DND-41 (cell line): ENCODE measurements around the gene PSMC3IP.

Experiments used
- ATAC-seq: fragments of 200-7000 bp; cut with Tn5 transposase; 3 replicates; pipeline ENCODE4 v1.9.1; 2021; ENCODE audit warnings: low read depth; ENCODE audit not compliant: insufficient read depth
- DNase-seq: peaks from one replicate; pipeline ENCODE4 v3.0.0-alpha.2; 2020
- H2AFZ ChIP-seq: 2 replicates; pipeline ENCODE4 v1.6.0; 2012; ENCODE audit warnings: low read depth, low read length
- H3K27ac ChIP-seq: 2 replicates; pipeline ENCODE4 v1.5.1; 2012; ENCODE audit warnings: low read length, inconsistent platforms
- H3K27me3 ChIP-seq: fragments of 200-600 bp; sonication (generic); 2 replicates; pipeline ENCODE4 v1.6.0; 2012; ENCODE audit warnings: low read length, mild to moderate bottlenecking, inconsistent platforms; ENCODE audit not compliant: insufficient read depth, poor library complexity
- H3K36me3 ChIP-seq: 2 replicates; pipeline ENCODE4 v1.5.1; 2012; ENCODE audit warnings: low read length, inconsistent platforms; ENCODE audit not compliant: insufficient read depth
- H3K4me1 ChIP-seq: 2 replicates; pipeline ENCODE4 v1.5.1; 2012; ENCODE audit warnings: mild to moderate bottlenecking, low read length; ENCODE audit not compliant: insufficient read depth
- H3K4me2 ChIP-seq: 2 replicates; pipeline ENCODE4 v1.6.0; 2012; ENCODE audit warnings: mild to moderate bottlenecking, moderate library complexity, low read length, inconsistent platforms; ENCODE audit not compliant: insufficient read depth
- H3K4me3 ChIP-seq, 2 experiments: fragments of 200-600 bp in 1 of 2; shearing (Covaris generic) in 1 of 2; 2 replicates each; pipeline ENCODE4 v1.5.1; 2012 to 2016; ENCODE audit warnings: inconsistent platforms in 2 of 2, low read length in 2 of 2, mild to moderate bottlenecking in 2 of 2, low read depth in 1 of 2, moderate library complexity in 1 of 2
- H3K79me2 ChIP-seq: 2 replicates; pipeline ENCODE4 v1.6.0; 2012; ENCODE audit warnings: low read length, inconsistent platforms; ENCODE audit not compliant: insufficient read depth
- H3K9ac ChIP-seq: 2 replicates; pipeline ENCODE4 v1.6.0; 2012; ENCODE audit warnings: low read depth, mild to moderate bottlenecking, inconsistent platforms, low read length, moderate library complexity
- H3K9me3 ChIP-seq: 2 replicates; pipeline ENCODE4 v1.5.1; 2012; ENCODE audit warnings: low read length, moderate library complexity, mild to moderate bottlenecking, inconsistent platforms; ENCODE audit not compliant: insufficient read depth, severe bottlenecking
- H4K20me1 ChIP-seq: 2 replicates; pipeline ENCODE4 v1.6.0; 2012; ENCODE audit warnings: low read length; ENCODE audit not compliant: insufficient read depth
- CTCF ChIP-seq: IDR thresholded peaks from 2 replicates; pipeline ENCODE4 v1.5.1; 2012; ENCODE audit warnings: borderline replicate concordance, low read length, moderate library complexity, mild to moderate bottlenecking; ENCODE audit not compliant: poor library complexity, severe bottlenecking; ENCODE audit errors: extremely low read depth
- EZH2 ChIP-seq: IDR thresholded peaks from 3 replicates; pipeline ENCODE4 v1.6.1; 2012; ENCODE audit warnings: borderline replicate concordance, low read depth, mild to moderate bottlenecking, moderate library complexity, low read length, inconsistent platforms; ENCODE audit not compliant: severe bottlenecking

PSMC3IP gene

GRCh38 chr17:42598905-42599304 lies 21.4 kb upstream of the PSMC3IP start:
- Histone ChIP-seq H3K9me3 (no peaks in the 10 kb centered on the region), H3K27ac (no peak overlapping the region), H3K4me2 (no peak overlapping the region), H3K36me3 (peaks cover 19% of the 10 kb centered on the region), H3K79me2 (peaks cover 75% of the 10 kb centered on the region), H3K4me3 (no peak overlapping the region), H3K27me3 (no peaks in the 10 kb centered on the region), H4K20me1 (peaks cover 21% of the 10 kb centered on the region), H3K4me1 (no peaks in the 10 kb centered on the region), H3K9ac (no peak overlapping the region), H2AFZ (no peak overlapping the region)
- ATAC-seq: no peak
- no peak for TF ChIP-seq EZH2
- no peak for DNase-seq

GRCh38 chr17:42596386-42596785 lies 18.9 kb upstream of the PSMC3IP start:
- Histone ChIP-seq H3K27ac (no peak overlapping the region), H3K9ac (no peak overlapping the region), H4K20me1 (peaks cover 15% of the 10 kb centered on the region), H3K4me1 (no peaks in the 10 kb centered on the region), H3K79me2 (peaks cover 70% of the 10 kb centered on the region), H3K9me3 (no peaks in the 10 kb centered on the region), H3K36me3 (peaks cover 21% of the 10 kb centered on the region), H3K4me3 (no peak overlapping the region), H3K4me2 (no peak overlapping the region), H2AFZ (no peak overlapping the region), H3K27me3 (no peaks in the 10 kb centered on the region)
- DNase-seq: no peak
- ATAC-seq: no peak
- TF ChIP-seq EZH2 (no peak), CTCF (no peak)

- Histone ChIP-seq H3K4me2 (no peak overlapping the region), H3K79me2 (peaks cover 30% of the 10 kb centered on the region), H3K9ac (no peak overlapping the region), H4K20me1 (peaks cover 3% of the 10 kb centered on the region), H2AFZ (no peak overlapping the region), H3K36me3 (peaks cover 63% of the 10 kb centered on the region), H3K4me3 (no peak overlapping the region), H3K27ac (no peak overlapping the region), H3K27me3 (no peaks in the 10 kb centered on the region), H3K4me1 (no peaks in the 10 kb centered on the region), H3K9me3 (no peaks in the 10 kb centered on the region)
- no peak for TF ChIP-seq EZH2
- TF ChIP-seq CTCF: no peak
- ATAC-seq (no peak), DNase-seq (no peak)
These were observed 13.9 kb upstream of the PSMC3IP start for GRCh38 chr17:42591411-42591810.

GRCh38 chr17:42590886-42591285 lies 13.4 kb upstream of the PSMC3IP start:
- Histone ChIP-seq H3K4me1 (no peaks in the 10 kb centered on the region), H2AFZ (no peak overlapping the region), H3K27me3 (no peaks in the 10 kb centered on the region), H3K4me2 (no peak overlapping the region), H3K9ac (no peak overlapping the region), H3K4me3 (no peak overlapping the region), H3K9me3 (no peaks in the 10 kb centered on the region), H3K27ac (no peak overlapping the region), H3K79me2 (peaks cover 28% of the 10 kb centered on the region), H3K36me3 (peaks cover 67% of the 10 kb centered on the region), H4K20me1 (peaks cover 3% of the 10 kb centered on the region)
- TF ChIP-seq EZH2 (no peak), CTCF (no peak)
- ATAC-seq: no peak
- DNase-seq: no peak
